ENCODE results near the gene RIT2. TPM values are rescaled to one million over a fixed set of nuclear protein-coding genes. Genes with fewer than 3 reads are reported as not detected.

The RIT2 gene
- total RNA-seq, 1 experiment from 2014 or later = 1.5 TPM

- Mint-ChIP-seq H3K27me3 (ENCODE audit: low read depth) (peaks cover 10% of the 10 kb centered on the region; the same call in 1 of the 2 replicates), H3K4me1 (peaks cover 16% of the 10 kb centered on the region), H3K36me3 (no peaks in the 10 kb centered on the region), H3K27ac (no peak overlapping the region), H3K4me3 (no peak overlapping the region), H3K9me3 (no peaks in the 10 kb centered on the region)
- ChIA-PET CTCF (no interaction called here), POLR2A (no interaction called here)
- TF ChIP-seq OVOL2 (CRISPR knock-in tag; IDR thresholded peaks at IDR 0.05; ENCODE audit: borderline replicate concordance) (no peak), NR1H2 (CRISPR knock-in tag; IDR thresholded peaks at IDR 0.05) (no peak), HMGA2 (CRISPR knock-in tag; IDR thresholded peaks at IDR 0.05) (no peak), ZNF263 (CRISPR knock-in tag; IDR thresholded peaks at IDR 0.05; ENCODE audit: low read depth) (no peak), HMGXB4 (CRISPR knock-in tag; IDR thresholded peaks at IDR 0.05) (no peak), ELF4 (CRISPR knock-in tag; IDR thresholded peaks at IDR 0.05; ENCODE audit: low read depth) (no peak), ERG (CRISPR knock-in tag; IDR thresholded peaks at IDR 0.05) (no peak), TP53 (CRISPR knock-in tag; IDR thresholded peaks at IDR 0.05) (no peak), CDX4 (CRISPR knock-in tag; IDR thresholded peaks at IDR 0.05; ENCODE audit: borderline replicate concordance) (no peak), FOXP4 (CRISPR knock-in tag; IDR thresholded peaks at IDR 0.05) (no peak), GTF2I (CRISPR knock-in tag; conservative IDR thresholded peaks at IDR 0.05) (no peak), GRHL2 (CRISPR knock-in tag; IDR thresholded peaks at IDR 0.05; ENCODE audit: insufficient replicate concordance, severe bottlenecking) (no peak), ZNF121 (CRISPR knock-in tag; IDR thresholded peaks at IDR 0.05) (no peak), USF2 (CRISPR knock-in tag; IDR thresholded peaks at IDR 0.05) (no peak), STAT6 (CRISPR knock-in tag; conservative IDR thresholded peaks at IDR 0.05; ENCODE audit: low read depth) (no peak), AFF4 (CRISPR knock-in tag; IDR thresholded peaks at IDR 0.05; ENCODE audit: borderline replicate concordance) (no peak)
- DNase-seq (ENCODE audit: low spot score) (no peak), ATAC-seq (no peak)
Observed at GRCh38 chr18:42760290-42760689, 355.2 kb downstream of the RIT2 start.

All from WTC11 (cell line).